GM18526 (cell line): ENCODE measurements around the gene HEMGN.

ENCODE experiments used
- POLR2A ChIP-seq: IDR thresholded peaks from 3 replicates; pipeline ENCODE4 v1.6.1; 2011; ENCODE audit not compliant: insufficient read length; ENCODE audit errors: extremely low read depth

Gene HEMGN, protein sequence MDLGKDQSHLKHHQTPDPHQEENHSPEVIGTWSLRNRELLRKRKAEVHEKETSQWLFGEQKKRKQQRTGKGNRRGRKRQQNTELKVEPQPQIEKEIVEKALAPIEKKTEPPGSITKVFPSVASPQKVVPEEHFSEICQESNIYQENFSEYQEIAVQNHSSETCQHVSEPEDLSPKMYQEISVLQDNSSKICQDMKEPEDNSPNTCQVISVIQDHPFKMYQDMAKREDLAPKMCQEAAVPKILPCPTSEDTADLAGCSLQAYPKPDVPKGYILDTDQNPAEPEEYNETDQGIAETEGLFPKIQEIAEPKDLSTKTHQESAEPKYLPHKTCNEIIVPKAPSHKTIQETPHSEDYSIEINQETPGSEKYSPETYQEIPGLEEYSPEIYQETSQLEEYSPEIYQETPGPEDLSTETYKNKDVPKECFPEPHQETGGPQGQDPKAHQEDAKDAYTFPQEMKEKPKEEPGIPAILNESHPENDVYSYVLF

DNA sequence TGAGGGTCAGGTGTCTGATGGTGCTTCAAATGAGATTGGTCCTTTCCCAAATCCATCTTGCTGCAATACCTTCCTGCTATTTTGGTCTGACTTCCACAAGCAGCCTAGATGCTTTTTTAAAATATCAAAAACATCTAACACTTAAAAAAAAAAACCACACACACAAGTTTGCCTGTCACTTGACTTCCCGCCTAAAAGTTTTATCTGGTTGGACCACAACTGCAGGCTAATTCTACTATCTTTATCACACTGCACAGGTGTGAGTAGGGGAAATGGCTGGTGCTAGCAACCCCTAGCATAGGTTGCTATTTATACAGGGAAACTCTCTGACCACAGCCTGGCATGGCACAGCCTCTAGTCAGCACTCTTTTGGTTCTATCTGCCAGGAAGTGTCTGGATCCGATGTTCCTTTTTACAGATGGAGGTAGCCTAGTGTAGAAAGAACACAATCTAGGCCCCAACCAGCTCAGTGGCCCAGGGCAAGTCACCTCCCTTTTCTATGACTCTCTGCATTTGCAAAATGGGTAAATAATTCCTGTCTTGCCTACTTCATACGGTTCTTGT lies at the start of gene HEMGN:
Gene HEMGN, minus strand, starts transcription at position 92 of the 564 bp plus-strand sequence. Its CDS starts 36 bp downstream, at position 56.
- TF ChIP-seq POLR2A, result no peak

DNA sequence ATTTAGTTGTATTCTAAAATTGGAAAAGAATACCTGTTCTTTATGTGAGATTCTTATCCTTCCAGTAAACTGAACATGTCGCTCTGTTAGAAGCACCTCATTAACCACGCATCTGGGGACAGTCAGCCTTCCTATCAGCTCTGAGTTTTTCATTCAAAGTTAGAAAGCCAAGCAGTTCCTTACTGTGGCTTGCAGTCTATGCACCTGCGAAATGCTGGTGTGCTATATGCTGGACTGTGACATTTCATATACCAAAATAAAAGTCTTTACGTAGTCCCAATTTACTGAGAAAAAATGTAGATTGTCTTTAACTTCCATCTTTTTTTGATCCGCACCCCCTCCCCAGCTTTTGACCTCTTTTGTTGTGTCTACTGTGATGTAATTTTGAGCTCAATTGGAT lies 49.5 kb upstream of the HEMGN start:
- no peak for TF ChIP-seq POLR2A

DNA sequence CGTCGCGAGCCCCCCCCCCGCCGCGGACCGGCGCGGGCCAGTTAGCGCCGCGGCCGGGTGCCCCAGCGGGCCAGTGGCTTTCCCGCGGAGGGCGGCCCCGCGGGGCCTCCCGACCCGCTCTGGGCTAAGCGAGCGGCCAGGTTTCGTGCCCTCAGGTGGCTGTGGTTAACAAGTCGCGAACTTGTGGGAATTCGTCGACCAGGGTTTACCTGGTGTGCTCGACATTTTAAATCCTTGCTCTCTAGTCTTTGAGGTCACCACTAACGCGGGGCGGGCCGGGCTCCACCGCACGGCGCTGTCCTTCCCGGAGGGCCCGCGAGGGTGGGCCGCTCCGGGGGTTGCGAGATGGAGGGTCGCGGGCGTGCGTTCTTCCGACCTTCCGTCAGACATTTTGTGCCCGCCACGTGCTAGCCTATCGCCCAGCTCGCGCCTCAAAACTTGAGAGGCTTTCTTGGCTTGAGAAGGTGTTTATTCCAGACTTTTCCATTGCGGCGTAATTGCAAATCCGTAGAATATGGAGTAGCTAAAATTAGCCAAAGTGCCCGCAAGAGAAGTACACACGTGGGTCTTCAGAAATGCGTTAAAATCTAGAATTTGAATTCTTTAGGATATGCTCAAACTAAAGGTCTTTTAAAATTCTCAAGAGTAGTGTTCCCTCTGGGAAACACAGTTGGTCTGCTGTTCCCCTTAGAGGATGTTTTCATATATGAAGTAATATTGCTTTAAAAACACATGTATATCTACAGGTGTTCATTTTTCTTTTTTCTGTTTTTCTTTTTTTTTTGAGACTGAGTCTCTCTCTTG lies 47.3 kb upstream of the HEMGN start:
- TF ChIP-seq POLR2A, result peak; percentile 14

DNA sequence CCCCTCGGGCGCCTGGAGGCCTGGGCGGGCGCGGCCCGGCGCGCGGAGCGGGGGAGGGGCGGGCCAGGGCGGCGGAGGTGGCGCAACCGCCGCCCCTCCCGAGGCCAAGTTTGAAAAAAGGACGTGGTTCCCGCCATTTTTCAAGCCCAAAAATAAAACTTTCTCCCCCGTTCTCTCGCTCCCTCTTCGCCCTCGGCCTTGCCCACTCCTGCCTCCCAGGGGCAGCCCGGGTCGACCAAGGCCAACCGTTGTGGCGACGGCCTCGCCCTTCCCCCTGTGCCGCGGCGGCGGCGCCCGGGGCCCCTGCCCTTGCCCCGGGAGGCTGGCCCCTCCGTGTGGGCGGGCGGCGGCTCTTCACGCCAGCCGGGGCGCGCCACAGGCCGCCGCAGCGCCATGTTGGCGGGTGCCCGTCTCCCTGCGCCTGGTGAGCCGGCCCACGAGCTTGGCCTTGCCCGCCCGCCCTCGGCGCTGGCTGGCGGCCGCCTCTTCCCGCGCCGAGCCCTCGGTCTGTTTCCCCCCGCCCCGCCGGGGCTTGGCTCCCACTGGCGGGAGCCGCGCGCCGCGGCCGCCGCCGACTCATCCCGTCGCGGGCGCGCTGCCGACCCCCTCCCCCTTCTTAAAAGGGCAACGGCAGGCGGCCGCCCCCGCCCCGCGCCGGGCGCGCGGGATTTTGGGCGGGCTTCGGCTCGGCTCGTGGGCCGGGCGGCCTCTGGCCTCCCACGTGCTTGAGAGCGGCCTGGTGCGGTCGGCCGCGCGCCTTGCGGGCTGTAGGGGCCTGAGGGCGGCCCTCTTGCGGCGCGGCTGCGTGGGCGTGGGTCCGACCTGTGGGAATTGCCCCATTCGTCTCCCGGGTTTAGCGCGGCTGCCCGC lies 46.5 kb upstream of the HEMGN start:
- TF ChIP-seq POLR2A, result peak; percentile 47

DNA sequence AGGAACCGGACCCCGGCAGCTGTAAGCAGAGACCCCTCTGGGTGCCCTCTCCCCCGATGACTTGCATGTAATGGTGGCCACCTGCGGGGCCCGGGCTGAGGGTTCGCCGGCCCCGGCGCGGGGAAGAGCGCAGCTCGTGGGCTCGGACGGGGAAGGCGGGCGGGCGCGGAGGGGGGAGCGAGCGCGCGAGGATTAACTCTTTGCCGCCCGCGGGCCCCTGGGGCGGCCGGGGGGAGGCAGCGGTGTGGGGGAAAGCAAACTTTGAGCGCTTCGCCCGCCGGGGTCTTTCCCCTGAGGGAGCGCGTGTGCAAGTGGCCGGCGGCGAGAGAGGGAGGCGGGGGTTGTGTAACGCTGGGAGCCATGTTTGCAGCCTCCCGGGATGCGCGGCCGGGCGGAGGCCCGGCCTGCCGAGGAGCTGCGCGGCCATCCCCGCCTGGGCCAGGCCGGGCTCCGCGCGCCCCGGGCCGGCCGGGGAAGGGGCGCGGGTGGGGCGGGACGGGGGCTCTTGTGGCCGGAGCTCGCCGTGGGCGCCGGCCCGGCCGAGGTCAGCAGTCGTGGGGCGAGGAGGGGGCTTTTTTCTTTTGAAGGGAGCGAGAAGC lies 45.7 kb upstream of the HEMGN start:
- no peak for TF ChIP-seq POLR2A

DNA sequence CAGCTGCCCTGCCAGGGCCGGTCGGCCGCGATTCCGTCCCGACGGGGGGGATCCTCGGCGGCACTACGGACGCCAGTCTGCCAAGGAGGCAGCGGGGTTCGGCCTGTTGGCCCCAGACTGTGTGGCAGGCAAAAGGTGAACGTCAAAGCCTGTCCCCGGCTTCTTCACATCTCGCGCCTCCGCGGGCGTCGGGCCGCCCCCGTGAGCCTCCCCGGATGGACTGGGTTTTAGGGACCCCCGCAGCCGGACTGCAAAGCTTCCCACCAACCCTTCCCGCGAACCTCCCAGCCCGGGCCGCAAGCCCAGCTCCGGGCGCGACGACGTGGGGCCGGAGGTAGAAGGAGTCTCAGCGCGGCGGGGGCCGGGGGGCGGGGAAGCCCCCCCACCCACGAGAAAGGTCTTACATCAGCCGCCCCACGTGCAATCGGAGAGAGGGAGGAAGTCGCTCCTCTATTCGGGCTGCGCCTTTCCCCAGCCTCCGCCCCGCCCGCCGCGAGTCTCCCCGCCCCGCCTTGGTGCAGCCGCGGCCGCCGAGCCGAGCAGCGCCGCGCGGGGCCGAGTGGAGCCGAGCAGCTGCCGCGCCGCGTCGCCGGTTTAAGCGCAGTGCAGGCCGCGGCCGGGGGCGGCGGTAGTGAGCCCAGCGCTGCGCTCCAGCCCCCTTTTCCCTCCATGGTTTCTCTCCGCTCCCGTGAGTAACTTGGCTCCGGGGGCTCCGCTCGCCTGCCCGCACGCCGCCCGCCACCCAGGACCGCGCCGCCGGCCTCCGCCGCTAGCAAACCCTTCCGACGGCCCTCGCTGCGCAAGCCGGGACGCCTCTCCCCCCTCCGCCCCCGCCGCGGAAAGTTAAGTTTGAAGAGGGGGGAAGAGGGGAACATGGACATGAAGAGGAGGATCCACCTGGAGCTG lies 45.0 kb upstream of the HEMGN start, which contains the start of gene ANP32B:
Gene ANP32B, plus strand, starts transcription at position 659 of the 906 bp plus-strand sequence. Its CDS starts 215 bp downstream, at position 874.
- TF ChIP-seq POLR2A, result peak; percentile 60

DNA sequence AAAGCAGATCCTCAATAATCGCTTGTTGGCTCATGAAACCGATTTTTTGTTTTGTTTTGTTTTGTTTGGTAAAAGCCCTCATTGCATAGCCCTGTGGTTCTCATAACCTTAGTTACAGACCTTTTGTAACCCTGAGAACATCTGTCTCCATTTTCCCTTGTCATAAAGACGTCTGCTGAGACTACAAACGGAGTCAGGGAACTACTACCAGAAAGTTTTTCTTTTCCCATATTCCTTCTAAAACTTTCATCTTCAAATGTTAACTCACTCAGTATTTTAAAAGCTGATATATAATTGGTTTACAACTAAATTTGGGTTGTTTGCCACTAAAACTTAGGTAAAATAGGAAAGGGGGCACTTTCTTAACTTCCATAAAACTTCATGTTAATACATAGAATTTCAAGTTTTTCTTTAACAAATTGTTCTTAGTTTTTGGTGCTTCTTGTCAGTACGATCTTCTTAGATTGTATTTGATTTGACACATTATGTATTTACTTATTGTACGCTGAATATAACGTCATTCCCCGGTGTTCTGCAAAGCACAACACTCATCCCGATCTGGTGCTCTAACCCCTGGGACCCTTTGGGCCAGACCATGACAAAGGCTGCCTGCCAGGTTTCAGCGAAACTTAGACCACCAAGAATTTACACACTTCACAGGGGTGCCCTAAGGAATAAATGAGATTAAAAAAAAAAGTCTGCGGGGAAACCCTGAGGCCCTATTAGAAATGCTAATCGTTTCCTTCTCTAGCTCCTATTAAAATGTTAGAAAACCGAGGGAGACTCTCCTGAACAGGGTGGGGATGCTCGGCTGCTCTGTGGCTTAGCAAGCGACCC lies 44.1 kb upstream of the HEMGN start:
- TF ChIP-seq POLR2A, result no peak

DNA sequence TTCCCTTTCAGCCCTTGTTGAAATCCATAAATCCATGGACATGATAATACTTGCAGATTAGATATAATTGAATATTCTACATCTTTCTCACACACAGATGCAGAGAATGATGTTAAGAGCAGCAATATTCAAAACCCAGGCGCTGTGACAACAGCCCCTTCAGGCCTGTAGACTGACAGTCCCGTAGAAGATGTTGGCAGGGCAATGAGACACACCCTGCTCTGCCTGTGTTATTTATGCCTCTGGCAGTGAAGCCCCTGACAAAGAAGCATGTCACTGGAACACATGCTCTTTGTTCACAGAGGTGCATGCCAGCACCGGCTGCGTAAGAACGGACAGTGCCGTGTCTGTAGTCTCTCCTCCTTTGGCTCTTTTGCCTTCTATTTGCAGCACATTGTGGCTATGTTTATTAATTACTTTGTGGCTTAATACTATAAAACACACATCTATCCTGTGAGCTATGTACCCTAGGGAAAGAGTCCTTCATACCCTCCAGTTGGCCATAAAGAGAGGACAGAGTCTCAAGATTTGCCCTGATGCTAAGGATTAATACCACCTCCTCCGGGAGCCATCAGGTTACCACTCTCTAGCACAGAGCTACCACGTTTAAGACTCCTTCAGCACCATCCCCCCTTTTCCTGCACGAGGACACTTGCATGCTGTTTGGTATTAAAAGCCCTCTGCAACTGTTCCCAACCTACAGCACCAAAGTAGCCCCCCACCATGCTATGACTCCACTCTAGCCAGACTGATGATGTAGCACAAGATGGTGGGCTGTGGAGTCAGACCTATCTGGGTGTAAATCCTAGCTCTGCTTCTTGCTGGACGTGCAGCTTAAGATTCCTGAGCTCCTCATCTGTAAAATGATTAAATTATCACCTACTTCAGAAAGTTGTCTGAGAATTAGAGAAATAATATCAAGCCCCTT lies 43.2 kb upstream of the HEMGN start:
- no peak for TF ChIP-seq POLR2A

DNA sequence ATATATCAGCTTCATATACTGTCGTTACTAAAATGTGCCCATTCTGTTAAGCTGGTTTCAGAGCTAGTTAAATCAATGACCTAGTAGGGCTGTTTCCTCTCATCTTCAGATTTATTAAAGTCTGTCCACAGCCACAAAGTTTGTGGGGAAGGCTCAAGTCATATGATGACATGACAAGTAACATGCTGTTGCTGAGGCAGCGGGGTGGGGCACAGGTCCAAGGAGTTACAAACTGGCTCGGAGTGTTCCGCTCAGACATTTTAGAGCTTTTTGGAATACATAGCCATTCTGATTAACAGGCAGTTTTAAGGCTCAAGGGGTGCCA lies 42.5 kb upstream of the HEMGN start:
- TF ChIP-seq POLR2A, result no peak

DNA sequence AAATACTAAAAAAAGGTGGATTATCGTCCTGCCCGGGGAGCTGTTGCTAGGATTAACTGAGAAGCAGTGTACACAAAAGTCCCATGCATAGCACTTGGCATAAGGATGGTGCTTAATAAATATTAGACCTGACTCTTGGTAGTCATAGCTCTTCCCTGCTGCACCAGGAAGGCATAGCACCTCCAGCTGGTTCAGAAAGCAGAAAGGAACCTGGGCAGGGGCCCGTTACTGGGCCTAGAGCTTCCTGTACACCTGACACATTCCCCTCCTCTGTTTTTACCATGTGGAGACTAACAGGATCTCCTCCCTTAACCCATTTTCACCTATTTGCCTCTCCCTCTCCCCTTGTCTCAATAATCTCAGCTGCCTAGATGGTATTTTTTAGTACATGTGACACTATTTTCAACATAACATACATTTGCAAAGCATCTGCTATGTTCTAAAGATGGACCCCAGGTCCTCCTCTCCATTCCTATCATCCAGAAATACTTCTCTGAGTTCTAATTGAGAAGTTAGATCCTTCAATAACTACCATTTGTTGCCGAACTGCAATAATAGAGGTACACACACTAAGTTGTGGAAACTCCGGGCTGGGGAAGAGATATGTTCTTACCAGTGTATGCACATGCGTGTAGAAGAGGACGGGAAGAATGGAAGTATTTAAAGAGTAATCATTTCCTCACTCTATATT lies 42.0 kb upstream of the HEMGN start:
- no peak for TF ChIP-seq POLR2A
